ENCODE measurements around the gene PYURF. TPM values are rescaled to one million over a fixed set of nuclear protein-coding genes. Genes with fewer than 3 reads are reported as not detected.

Gene PYURF
- total and polyA plus RNA-seq, 9 of the 15 experiments (the other 6 are each of a cell fraction or from before 2014, with no cell fraction given) = 22.5 to 199 (median 108) TPM

DNA sequence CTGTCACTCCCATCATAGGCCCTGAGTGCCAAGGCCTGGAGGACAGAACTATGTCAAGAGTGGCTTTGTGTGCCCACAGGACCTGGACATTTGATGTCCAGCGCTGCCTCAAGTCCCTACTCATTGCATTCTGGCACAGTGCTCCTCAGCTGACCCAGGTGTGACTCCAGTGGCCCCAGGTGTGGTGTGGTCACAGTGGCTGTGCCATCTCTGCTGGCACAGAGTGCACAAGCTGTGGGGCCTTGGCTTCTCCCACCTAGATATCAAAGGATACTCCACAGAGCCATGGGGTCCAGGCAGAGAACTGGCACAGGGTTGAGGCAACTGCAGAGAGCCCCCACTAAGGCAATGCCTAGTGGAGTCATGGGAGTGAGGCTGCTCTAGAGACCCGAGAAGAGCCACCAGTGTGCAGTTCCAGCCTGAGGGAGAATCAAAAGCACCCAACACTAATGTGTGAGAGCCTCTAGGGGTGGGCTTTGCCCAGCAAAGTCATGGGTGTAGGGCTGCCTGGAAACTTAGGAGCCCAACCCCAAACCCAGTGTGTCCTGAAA is 25.6 kb downstream of the PYURF start:
- H3K9ac ChIP-seq (ENCODE audit: insufficient read depth in 1 of 2, low read depth in 2 of 2, low read length in 2 of 2) = no peak overlapping the region
- H2AFZ ChIP-seq (ENCODE audit: low read depth, low read length) = no peak overlapping the region
- FAIRE-seq (no peak), DNase-seq (ENCODE audit: extremely low read depth in 1 of 4, low spot score in 3 of 4) (no peak), ATAC-seq (no peak)
- intact Hi-C loops (cut with micrococcal nuclease) = no loop called here
- BruUV-seq (replicated peaks) = no TSS peak
- no peaks in the 10 kb centered on the region for H3K4me1 ChIP-seq (replicated peaks in 1 of 2; ENCODE audit: control insufficient read depth in 2 of 2, insufficient read depth in 2 of 2, low read length in 2 of 2)
- H4K20me1 ChIP-seq (replicated peaks; ENCODE audit: control insufficient read depth, insufficient read depth, low read length) = no peaks in the 10 kb centered on the region
- no peak overlapping the region for H3K27ac ChIP-seq (ENCODE audit: extremely low read depth, low read depth, low read length)
- in situ Hi-C loops (cut with MboI) = no loop called here
- ChIA-PET CTCF (ENCODE audit: low intra/inter-chr PET ratio) (no interaction called here), POLR2A (no interaction called here)
- H3K9me3 ChIP-seq (replicated peaks; ENCODE audit: control insufficient read depth, insufficient read depth, low read depth, low read length) = no peaks in the 10 kb centered on the region
- H3K4me3 ChIP-seq = no peak overlapping the region
- no peaks in the 10 kb centered on the region for H3K79me2 ChIP-seq (ENCODE audit: control insufficient read depth, insufficient read depth, low read length)
- H3K27me3 ChIP-seq (ENCODE audit: control insufficient read depth in 2 of 2, insufficient read depth in 2 of 2, low read length in 2 of 2) = peaks cover 2 to 23% of the 10 kb centered on the region in 2 experiments; a peak in 3 of 5 replicates
- no peak for TF ChIP-seq IRF2 (CRISPR knock-in tag; IDR thresholded peaks at IDR 0.05)
- no peaks in the 10 kb centered on the region for H3K36me3 ChIP-seq (ENCODE audit: control insufficient read depth, insufficient read depth, low read length)
- H3K4me2 ChIP-seq (ENCODE audit: insufficient read depth, low read length) = no peak overlapping the region
- WGBS (ENCODE audit: insufficient coverage, low coverage, missing lambda C conversion rate) = 0% methylated on average over 2 of the region's 2 CpGs
- no peaks in the 10 kb centered on the region for H3K9me1 ChIP-seq (ENCODE audit: control insufficient read depth, insufficient read depth, low read length)

DNA sequence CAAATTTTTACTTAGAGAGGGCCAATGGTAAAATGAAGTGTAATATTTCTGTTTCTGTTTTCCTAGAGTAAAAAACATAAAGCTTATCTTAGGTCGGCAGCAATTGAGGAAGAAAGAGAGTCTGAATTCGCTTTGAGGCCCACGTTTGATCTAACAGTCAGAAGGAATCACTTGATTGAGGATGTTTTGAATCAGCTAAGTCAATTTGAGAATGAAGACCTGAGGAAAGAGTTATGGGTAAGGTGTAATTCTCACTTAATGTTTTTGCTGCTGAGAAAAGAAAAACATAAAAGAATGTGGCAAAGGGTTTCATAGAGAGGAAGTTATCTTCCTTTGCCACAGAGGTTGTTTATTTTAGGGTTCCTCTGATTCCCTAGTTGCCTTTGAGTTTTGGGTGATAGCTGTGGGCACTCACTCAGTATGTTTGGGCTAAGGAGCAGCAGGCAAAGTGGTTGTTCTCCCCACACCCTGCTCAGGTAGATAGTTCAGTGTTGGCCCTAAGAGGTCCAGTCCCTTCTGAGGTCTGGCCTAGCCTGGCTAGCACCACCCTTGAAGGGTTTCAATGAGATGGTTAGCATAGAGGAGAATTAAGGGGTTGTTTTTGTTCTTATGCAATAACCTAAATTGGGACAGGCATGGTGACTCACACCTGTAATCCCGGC is 34.3 kb downstream of the PYURF start:
- Histone ChIP-seq H2AFZ (ENCODE audit: low read depth, low read length) (no peak overlapping the region), H3K9me1 (ENCODE audit: control insufficient read depth, insufficient read depth, low read length) (no peaks in the 10 kb centered on the region), H3K4me2 (ENCODE audit: insufficient read depth, low read length) (no peak overlapping the region), H3K4me3 (no peak overlapping the region), H4K20me1 (replicated peaks; ENCODE audit: control insufficient read depth, insufficient read depth, low read length) (no peaks in the 10 kb centered on the region), H3K27ac (ENCODE audit: extremely low read depth, low read depth, low read length) (no peak overlapping the region), H3K27me3 (ENCODE audit: control insufficient read depth in 2 of 2, insufficient read depth in 2 of 2, low read length in 2 of 2) (peaks cover 2 to 5% of the 10 kb centered on the region in 2 experiments; a peak in 1 of 5 replicates), H3K36me3 (ENCODE audit: control insufficient read depth, insufficient read depth, low read length) (no peaks in the 10 kb centered on the region), H3K4me1 (replicated peaks in 1 of 2; ENCODE audit: control insufficient read depth in 2 of 2, insufficient read depth in 2 of 2, low read length in 2 of 2) (no peaks in the 10 kb centered on the region), H3K9me3 (replicated peaks; ENCODE audit: control insufficient read depth, insufficient read depth, low read depth, low read length) (no peaks in the 10 kb centered on the region), H3K79me2 (ENCODE audit: control insufficient read depth, insufficient read depth, low read length) (no peaks in the 10 kb centered on the region), H3K9ac (ENCODE audit: insufficient read depth in 1 of 2, low read depth in 2 of 2, low read length in 2 of 2) (no peak overlapping the region)
- no peak for DNase-seq (ENCODE audit: extremely low read depth in 1 of 4, low spot score in 3 of 4)
- intact Hi-C loops (cut with micrococcal nuclease) (no loop called here), in situ Hi-C loops (cut with MboI) (no loop called here)
- no peak for FAIRE-seq
- no TSS peak for BruUV-seq (replicated peaks)
- ChIA-PET CTCF (ENCODE audit: low intra/inter-chr PET ratio) (no interaction called here), POLR2A (no interaction called here)
- no peak for ATAC-seq
- WGBS (ENCODE audit: insufficient coverage, low coverage, missing lambda C conversion rate) = 0% methylated on average over 4 of the region's 4 CpGs
- TF ChIP-seq ZNF165 (CRISPR knock-in tag; IDR thresholded peaks at IDR 0.05; ENCODE audit: borderline replicate concordance) = no peak
- TF ChIP-seq, protein P1, sequence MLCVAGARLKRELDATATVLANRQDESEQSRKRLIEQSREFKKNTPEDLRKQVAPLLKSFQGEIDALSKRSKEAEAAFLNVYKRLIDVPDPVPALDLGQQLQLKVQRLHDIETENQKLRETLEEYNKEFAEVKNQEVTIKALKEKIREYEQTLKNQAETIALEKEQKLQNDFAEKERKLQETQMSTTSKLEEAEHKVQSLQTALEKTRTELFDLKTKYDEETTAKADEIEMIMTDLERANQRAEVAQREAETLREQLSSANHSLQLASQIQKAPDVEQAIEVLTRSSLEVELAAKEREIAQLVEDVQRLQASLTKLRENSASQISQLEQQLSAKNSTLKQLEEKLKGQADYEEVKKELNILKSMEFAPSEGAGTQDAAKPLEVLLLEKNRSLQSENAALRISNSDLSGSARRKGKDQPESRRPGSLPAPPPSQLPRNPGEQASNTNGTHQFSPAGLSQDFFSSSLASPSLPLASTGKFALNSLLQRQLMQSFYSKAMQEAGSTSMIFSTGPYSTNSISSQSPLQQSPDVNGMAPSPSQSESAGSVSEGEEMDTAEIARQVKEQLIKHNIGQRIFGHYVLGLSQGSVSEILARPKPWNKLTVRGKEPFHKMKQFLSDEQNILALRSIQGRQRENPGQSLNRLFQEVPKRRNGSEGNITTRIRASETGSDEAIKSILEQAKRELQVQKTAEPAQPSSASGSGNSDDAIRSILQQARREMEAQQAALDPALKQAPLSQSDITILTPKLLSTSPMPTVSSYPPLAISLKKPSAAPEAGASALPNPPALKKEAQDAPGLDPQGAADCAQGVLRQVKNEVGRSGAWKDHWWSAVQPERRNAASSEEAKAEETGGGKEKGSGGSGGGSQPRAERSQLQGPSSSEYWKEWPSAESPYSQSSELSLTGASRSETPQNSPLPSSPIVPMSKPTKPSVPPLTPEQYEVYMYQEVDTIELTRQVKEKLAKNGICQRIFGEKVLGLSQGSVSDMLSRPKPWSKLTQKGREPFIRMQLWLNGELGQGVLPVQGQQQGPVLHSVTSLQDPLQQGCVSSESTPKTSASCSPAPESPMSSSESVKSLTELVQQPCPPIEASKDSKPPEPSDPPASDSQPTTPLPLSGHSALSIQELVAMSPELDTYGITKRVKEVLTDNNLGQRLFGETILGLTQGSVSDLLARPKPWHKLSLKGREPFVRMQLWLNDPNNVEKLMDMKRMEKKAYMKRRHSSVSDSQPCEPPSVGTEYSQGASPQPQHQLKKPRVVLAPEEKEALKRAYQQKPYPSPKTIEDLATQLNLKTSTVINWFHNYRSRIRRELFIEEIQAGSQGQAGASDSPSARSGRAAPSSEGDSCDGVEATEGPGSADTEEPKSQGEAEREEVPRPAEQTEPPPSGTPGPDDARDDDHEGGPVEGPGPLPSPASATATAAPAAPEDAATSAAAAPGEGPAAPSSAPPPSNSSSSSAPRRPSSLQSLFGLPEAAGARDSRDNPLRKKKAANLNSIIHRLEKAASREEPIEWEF (CRISPR knock-in tag; IDR thresholded peaks at IDR 0.05) = no peak
- no peak for TF ChIP-seq THRAP3 (IDR thresholded peaks at IDR 0.05; ENCODE audit: borderline replicate concordance)
- no peak for TF ChIP-seq ZNF561 (CRISPR knock-in tag; conservative IDR thresholded peaks at IDR 0.05)
- TF ChIP-seq, protein P2, sequence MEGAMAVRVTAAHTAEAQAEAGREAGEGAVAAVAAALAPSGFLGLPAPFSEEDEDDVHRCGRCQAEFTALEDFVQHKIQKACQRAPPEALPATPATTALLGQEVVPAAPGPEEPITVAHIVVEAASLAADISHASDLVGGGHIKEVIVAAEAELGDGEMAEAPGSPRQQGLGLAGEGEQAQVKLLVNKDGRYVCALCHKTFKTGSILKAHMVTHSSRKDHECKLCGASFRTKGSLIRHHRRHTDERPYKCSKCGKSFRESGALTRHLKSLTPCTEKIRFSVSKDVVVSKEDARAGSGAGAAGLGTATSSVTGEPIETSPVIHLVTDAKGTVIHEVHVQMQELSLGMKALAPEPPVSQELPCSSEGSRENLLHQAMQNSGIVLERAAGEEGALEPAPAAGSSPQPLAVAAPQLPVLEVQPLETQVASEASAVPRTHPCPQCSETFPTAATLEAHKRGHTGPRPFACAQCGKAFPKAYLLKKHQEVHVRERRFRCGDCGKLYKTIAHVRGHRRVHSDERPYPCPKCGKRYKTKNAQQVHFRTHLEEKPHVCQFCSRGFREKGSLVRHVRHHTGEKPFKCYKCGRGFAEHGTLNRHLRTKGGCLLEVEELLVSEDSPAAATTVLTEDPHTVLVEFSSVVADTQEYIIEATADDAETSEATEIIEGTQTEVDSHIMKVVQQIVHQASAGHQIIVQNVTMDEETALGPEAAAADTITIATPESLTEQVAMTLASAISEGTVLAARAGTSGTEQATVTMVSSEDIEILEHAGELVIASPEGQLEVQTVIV (CRISPR knock-in tag; IDR thresholded peaks at IDR 0.05; ENCODE audit: borderline replicate concordance) = no peak
- no peak for TF ChIP-seq PRMT5 (CRISPR knock-in tag; IDR thresholded peaks at IDR 0.05)

All from K562 (cell line).